Fibroblast of lung (primary cell): ENCODE data around the gene TBC1D9. TPM values are rescaled to one million over a fixed set of nuclear protein-coding genes. Genes with fewer than 3 reads are reported as not detected.

ENCODE experiments used
- DNase-seq, 2 donors: peaks; one replicate each; pipeline versions ENCODE4 v3.0.0 to v3.0.0-alpha.2; 2010; ENCODE audit warnings: low read depth in 2 of 2
- H2AFZ ChIP-seq: 2 replicates; pipeline ENCODE4 v1.5.1; 2012; ENCODE audit warnings: low read length, control low read depth, inconsistent platforms
- H3K27ac ChIP-seq: 2 replicates; pipeline ENCODE4 v1.5.1; 2011; ENCODE audit warnings: low read length, control low read depth; ENCODE audit not compliant: insufficient read depth
- H3K27me3 ChIP-seq: 2 replicates; pipeline ENCODE4 v1.5.1; 2011; ENCODE audit warnings: mild to moderate bottlenecking, low read length; ENCODE audit not compliant: control insufficient read depth, insufficient read depth
- H3K36me3 ChIP-seq: 2 replicates; pipeline ENCODE4 v1.5.1; 2011; ENCODE audit warnings: low read length; ENCODE audit not compliant: control insufficient read depth, insufficient read depth
- H3K4me1 ChIP-seq: 2 replicates; pipeline ENCODE4 v1.5.1; 2011; ENCODE audit warnings: low read length; ENCODE audit not compliant: control insufficient read depth, insufficient read depth; ENCODE audit errors: extremely low read depth
- H3K4me2 ChIP-seq: 2 replicates; pipeline ENCODE4 v1.5.1; 2011; ENCODE audit warnings: low read length, control low read depth; ENCODE audit not compliant: insufficient read depth; ENCODE audit errors: extremely low read depth
- H3K4me3 ChIP-seq, 4 experiments: fragments of 200-600 bp in 1 of 4; sonication (generic) in 1 of 4; replicated peaks in 1 of 4; 2 replicates each; pipeline ENCODE4 v1.5.1; 2011 to 2016; ENCODE audit warnings: low read length in 4 of 4, low read depth in 3 of 4, mild to moderate bottlenecking in 3 of 4, control low read depth in 2 of 4, inconsistent platforms in 1 of 4, mixed read lengths in 1 of 4; ENCODE audit not compliant: insufficient read depth in 1 of 4; ENCODE audit errors: control extremely low read depth in 1 of 4
- H3K79me2 ChIP-seq: 2 replicates; pipeline ENCODE4 v1.5.1; 2012; ENCODE audit warnings: mild to moderate bottlenecking, low read length, inconsistent platforms; ENCODE audit not compliant: control insufficient read depth, insufficient read depth
- H3K9ac ChIP-seq: 2 replicates; pipeline ENCODE4 v1.5.1; 2011; ENCODE audit warnings: mild to moderate bottlenecking, low read length, control low read depth; ENCODE audit not compliant: insufficient read depth
- H3K9me3 ChIP-seq: 2 replicates; pipeline ENCODE4 v1.5.1; 2012; ENCODE audit warnings: low read depth, low read length; ENCODE audit not compliant: control insufficient read depth, insufficient read depth
- H4K20me1 ChIP-seq: 2 replicates; pipeline ENCODE4 v1.5.1; 2011; ENCODE audit warnings: low read length; ENCODE audit not compliant: control insufficient read depth, insufficient read depth; ENCODE audit errors: extremely low read depth
- EZH2 ChIP-seq: IDR thresholded peaks from 2 replicates; pipeline ENCODE4 v1.5.1; 2012; ENCODE audit warnings: low read length, control low read depth, mild to moderate bottlenecking; ENCODE audit errors: missing control alignments
- polyA plus RNA-seq, 2 donors: library from polyadenylated mRNA; depleted of rRNA in 1 of 2; stranded (reverse) in 1 of 2; unstranded in 1 of 2; fragments of >200 nt; gene quantifications; 2 replicates each; pipeline ENCODE4 v1.2.1, GENCODE V29; 2011 to 2012; ENCODE audit warnings: missing spikeins in 1 of 2
- total RNA-seq: library from RNA; depleted of rRNA; stranded (reverse); fragments of >200 nt; gene quantifications from 2 replicates; pipeline ENCODE4 v1.2.1, GENCODE V29; 2014
- TF ChIP-seq, protein P1 (sequence below), 2 donors: IDR thresholded peaks in 1 of 2; conservative IDR thresholded peaks in 1 of 2; 1 replicate in 1 of 2; 2 replicates in 1 of 2; pipeline ENCODE4 v1.5.1; 2011 to 2012; ENCODE audit warnings: low read length in 2 of 2, control low read depth in 1 of 2, inconsistent platforms in 1 of 2, low read depth in 1 of 2, mild to moderate bottlenecking in 1 of 2

The TBC1D9 gene
- total and polyA plus RNA-seq, 2 donors (not counting 1 experiment from before 2014, with no cell fraction given): 18.6 to 36.3 TPM

DNA sequence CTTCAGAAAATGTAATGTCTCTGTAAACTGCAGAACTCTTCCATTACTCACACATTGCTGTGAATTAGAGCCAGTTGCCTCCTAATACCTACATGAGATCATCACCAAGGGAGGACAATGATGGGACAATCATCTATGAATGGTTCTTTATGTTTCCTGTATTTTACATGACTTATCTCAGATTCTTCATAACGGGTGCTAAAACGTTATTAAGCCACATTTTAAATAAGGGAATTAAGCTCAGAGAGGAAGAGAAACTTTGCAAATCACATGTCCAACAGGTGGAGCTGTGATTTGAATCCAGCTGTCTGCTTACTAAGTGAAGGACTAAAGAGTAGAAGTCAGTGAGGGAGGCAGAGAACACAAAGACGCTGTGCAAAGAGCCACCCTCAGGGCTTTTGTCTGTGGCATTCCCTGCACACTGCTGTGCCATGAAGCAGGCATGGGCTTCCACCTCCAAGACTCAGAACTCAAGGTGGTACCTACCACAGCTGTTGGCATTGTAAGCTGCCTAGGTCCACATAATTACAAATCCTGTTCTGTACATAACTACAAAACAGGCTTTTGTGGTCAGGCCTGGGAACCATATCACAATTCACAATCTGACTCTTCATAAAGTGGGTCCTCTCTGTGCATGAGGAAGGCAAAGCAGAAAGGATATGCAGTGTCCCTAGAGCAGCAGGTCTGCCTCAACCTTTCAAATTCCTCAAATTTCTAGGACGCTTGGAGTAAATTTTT is 12.8 kb downstream of the TBC1D9 start:
- no peak overlapping the region for H3K4me3 ChIP-seq
- peak in 1 of 2 donors; percentile 54 for DNase-seq
- H4K20me1 ChIP-seq: no peaks in the 10 kb centered on the region
- no peak overlapping the region for H3K9ac ChIP-seq
- TF ChIP-seq EZH2: no peak
- TF ChIP-seq, protein P1, sequence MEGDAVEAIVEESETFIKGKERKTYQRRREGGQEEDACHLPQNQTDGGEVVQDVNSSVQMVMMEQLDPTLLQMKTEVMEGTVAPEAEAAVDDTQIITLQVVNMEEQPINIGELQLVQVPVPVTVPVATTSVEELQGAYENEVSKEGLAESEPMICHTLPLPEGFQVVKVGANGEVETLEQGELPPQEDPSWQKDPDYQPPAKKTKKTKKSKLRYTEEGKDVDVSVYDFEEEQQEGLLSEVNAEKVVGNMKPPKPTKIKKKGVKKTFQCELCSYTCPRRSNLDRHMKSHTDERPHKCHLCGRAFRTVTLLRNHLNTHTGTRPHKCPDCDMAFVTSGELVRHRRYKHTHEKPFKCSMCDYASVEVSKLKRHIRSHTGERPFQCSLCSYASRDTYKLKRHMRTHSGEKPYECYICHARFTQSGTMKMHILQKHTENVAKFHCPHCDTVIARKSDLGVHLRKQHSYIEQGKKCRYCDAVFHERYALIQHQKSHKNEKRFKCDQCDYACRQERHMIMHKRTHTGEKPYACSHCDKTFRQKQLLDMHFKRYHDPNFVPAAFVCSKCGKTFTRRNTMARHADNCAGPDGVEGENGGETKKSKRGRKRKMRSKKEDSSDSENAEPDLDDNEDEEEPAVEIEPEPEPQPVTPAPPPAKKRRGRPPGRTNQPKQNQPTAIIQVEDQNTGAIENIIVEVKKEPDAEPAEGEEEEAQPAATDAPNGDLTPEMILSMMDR (conservative IDR thresholded peaks at IDR 0.05 in 1 of 2, IDR thresholded peaks at IDR 0.05 in 1 of 2; ENCODE audit: low read depth in 1 of 2, low read length in 2 of 2): peak in 1 of 2 donors; percentile 24
- H3K36me3 ChIP-seq: no peaks in the 10 kb centered on the region
- H3K79me2 ChIP-seq: no peaks in the 10 kb centered on the region
- H3K9me3 ChIP-seq: no peaks in the 10 kb centered on the region
- no peak overlapping the region for H2AFZ ChIP-seq
- H3K4me2 ChIP-seq: no peak overlapping the region
- no peak overlapping the region for H3K27ac ChIP-seq
- no peaks in the 10 kb centered on the region for H3K4me1 ChIP-seq
- H3K27me3 ChIP-seq: no peaks in the 10 kb centered on the region

DNA sequence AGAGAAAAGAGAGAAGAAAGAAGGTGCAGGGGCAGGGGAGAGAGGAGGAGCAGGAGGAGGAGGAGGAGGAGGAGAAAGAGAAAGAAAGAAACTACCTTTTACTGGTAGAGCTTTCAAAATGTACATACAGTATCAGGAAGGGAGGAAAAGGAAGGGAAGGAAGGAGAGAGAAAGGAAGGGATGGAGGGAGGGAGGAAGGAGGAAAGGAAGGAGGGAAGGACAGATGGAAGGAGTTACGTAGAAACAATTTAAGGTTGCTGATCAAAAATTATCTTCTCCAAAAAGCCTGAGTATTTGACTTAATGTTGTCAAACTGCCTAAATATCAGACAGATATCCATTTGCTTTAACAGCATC is 13.4 kb downstream of the TBC1D9 start:
- Histone ChIP-seq H3K9me3 (no peaks in the 10 kb centered on the region), H3K79me2 (no peaks in the 10 kb centered on the region), H2AFZ (no peak overlapping the region), H3K27ac (no peak overlapping the region), H3K4me2 (peak overlapping the region; percentile 65), H3K27me3 (no peaks in the 10 kb centered on the region), H3K4me1 (no peaks in the 10 kb centered on the region), H3K4me3 (no peak overlapping the region), H3K36me3 (no peaks in the 10 kb centered on the region), H4K20me1 (no peaks in the 10 kb centered on the region), H3K9ac (no peak overlapping the region)
- DNase-seq: no peak
- TF ChIP-seq, protein P1 (conservative IDR thresholded peaks at IDR 0.05 in 1 of 2, IDR thresholded peaks at IDR 0.05 in 1 of 2; ENCODE audit: low read depth in 1 of 2, low read length in 2 of 2): no peak
- no peak for TF ChIP-seq EZH2

DNA sequence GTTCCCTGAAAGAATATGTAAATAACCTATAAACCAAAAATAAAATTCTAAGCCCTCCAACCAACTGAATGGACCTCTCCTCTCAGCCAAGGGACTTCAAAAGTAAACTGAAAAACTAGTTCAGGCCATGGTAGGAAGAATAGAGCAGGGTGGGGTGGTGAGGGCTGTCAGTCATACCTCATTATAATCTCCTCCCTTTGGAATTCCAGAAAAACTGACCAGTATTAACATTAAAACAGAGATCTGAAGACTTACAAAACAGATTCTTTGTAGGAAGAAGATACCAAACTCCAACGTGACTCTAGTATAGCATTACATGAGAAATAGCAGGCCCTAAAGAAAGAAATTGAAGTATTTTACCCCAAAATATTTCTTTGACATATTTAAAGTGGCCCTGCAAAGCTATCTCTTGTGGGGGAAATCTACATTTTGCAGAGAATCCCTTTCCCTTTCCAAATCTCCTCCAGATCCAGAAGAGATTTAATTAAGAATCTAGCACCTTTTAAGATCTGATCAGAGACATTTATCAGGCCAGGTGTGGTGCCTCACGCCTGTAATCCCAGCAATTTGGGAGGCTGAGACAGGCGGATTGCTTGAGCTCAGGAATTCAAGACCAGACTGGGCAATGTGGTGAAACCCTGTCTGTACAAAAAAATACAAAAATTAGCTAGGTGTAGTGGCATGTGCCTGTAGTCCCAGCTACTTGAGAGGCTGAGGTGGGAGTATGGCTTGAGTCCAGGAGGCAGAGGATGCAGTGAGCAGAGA is 15.1 kb downstream of the TBC1D9 start:
- Histone ChIP-seq H3K27me3 (no peaks in the 10 kb centered on the region), H3K9me3 (no peaks in the 10 kb centered on the region), H3K4me1 (no peaks in the 10 kb centered on the region), H3K9ac (no peak overlapping the region), H4K20me1 (no peaks in the 10 kb centered on the region), H3K36me3 (no peaks in the 10 kb centered on the region), H3K4me3 (no peak overlapping the region), H3K4me2 (no peak overlapping the region), H2AFZ (no peak overlapping the region), H3K27ac (no peak overlapping the region), H3K79me2 (no peaks in the 10 kb centered on the region)
- DNase-seq: no peak
- no peak for TF ChIP-seq EZH2
- TF ChIP-seq, protein P1 (conservative IDR thresholded peaks at IDR 0.05 in 1 of 2, IDR thresholded peaks at IDR 0.05 in 1 of 2; ENCODE audit: low read depth in 1 of 2, low read length in 2 of 2): no peak
